ENCODE data around the gene CNP.

Gene CNP

DNA sequence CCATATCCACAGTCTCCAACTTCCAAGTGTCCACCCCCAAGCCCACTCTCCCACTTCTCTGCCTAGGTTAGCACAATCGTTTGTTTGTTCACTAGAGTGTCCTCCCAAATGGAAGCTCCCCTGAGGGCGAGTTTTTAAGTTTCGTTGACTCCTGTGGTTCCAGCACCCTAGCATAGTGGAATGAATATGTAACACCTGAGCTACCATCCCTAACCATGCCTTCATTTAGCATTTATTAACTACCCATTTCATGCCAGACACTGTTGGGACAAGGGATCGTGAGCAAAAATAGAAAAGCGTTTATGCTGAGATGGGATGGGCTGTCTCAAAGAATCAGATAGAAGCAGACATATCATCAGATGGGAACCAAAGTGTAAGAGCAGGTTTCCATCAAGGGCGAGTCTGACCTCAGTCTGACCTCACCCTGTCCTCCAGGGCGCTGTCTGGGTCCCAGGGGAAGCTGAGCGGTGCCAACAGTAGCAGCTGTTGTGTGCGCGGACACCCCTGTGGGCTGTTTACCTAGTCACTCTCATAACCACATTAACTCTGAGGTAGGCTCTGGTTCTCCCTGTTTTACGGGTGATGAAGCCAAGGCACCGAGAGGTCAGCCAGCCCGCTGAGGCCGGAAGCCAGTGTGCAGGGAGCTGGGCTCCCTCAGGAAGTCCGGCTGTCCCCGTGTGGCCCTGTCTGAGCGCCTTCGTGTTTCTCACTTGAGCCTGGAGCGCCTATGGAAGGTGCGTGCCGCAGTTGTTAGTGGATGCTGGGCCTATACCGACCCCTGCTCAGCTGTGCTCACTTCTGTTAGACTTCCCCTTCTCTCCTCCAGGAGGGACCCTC is 6.2 kb downstream of the CNP start:
- DNase-seq = no peak
- no peak for ATAC-seq

DNA sequence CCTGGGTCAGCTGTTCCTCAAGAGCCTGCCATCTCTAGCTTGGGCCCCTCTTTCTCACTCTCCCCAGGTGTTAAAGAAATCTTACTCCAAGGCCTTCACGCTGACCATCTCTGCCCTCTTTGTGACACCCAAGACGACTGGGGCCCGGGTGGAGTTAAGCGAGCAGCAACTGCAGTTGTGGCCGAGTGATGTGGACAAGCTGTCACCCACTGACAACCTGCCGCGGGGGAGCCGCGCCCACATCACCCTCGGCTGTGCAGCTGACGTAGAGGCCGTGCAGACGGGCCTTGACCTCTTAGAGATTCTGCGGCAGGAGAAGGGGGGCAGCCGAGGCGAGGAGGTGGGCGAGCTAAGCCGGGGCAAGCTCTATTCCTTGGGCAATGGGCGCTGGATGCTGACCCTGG is 6.8 kb downstream of the CNP start:
- DNase-seq = no peak
- no peak for ATAC-seq

DNA sequence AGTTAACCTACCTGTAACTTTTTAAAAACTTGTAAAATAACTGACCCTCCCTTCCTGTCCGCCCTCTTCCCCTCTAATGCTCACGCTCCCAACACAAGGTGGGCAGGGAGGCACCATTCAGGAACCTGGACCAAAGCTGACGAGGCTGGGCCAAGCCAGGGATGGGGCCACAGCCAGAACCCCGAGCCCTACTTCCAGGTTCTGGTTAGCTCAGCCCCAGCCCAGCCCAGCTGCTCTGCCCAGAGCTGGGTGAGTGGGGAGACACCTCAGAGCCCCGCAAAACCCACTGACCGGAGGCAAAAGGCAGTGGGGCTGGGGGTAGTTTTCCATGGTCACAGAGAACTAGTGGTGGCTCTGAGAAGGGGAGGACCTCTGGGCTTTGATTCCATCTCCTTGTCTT is 7.4 kb downstream of the CNP start:
- DNase-seq = no peak
- ATAC-seq = no peak

DNA sequence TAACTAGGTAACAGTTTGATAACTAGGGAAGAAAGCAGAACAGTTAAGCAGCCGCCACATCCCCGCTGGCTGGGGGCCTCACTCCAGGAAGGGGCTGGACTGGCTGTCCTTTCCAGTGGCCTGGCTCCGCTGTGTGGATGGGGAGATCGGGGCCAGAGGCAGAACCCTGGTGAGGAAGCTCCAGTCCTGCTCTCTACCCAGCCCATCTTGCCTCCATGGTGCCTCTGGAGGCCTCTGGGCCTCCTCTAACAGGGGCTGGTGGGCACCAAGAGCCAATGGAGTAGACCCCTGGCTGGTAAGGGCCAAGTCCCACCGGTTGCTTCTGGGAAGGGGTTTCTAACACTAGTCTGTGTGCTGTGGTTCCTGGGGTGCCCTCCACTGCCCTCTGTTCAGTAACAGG is 8.1 kb downstream of the CNP start:
- ATAC-seq (no peak), DNase-seq (no peak)

DNA sequence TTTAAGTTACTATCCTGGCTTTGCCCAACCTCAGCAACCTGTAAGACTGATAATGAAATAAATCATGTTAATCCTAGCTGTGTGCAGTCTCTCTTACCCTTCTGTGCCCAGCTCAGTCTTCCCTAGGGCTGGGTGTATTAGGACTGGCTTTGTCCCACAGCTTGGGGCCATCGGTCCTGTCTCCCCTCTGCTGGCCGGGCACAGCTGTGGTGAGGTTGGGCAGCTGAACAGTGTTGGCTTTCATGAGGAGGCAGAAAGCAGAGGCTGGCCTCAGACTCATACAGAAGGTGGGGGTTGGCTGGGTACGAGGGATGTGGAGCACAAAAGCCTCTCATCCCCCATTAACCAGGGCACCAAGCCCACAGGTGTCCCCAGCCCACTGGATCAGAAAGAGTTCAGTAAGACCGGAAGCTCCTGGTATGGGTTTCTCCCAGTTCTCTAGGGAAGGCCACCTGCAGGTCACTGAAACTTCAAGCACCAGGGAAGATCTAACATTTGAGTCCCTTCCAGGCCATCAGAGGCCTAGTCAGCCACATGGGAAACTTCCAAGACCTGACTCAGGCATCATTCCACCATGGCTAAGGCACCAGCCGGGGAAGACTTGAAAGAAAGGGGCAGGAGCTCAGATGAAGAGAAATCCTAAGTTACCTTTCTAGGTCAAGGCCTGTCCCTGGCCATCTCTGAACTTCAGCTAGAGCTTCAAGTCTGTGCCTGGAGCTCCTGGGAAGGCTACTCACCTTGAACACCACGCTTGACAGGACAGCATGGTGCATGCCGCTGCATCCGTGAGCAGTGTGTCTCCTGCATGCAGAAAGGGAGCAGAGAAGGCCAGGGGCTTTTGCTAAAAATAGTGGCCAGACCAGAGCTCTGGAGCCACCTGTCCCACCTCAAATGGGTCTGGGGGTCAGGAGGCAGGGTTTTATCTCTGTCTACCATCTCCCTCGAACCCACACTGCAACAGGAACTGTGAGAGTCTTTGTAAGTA is 8.8 kb downstream of the CNP start:
- no peak for DNase-seq
- no peak for ATAC-seq

DNA sequence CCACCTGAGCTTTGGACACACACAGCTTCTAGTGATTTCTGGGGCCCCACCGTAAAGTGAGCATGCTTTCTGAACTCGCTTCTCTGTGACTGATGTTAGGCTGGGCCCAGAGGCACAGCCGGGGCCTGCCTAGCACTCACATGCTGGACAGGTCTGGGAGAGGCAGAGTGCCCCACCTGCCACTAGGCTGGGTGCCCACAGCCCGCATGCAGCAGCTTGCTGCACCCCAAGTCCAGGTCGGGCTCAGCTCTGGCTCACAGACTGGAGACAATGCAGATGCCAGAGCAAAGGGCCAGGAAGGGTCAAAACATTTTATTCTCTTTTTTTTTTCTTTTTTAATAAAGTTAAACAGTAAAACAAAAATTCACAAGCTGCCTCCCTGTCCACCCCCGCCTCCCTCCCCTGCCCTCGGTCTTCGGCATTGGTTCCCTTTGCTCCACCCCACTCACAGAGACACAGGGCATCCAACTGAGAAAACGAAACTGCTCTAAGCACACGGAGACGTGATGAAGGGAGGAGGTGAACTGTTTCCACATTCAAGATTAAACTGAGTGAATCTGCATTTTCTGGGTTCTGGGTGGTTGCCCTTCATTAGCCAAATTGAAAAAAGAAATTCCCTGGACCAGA is 9.7 kb downstream of the CNP start:
- DNase-seq = no peak
- no peak for ATAC-seq

DNA sequence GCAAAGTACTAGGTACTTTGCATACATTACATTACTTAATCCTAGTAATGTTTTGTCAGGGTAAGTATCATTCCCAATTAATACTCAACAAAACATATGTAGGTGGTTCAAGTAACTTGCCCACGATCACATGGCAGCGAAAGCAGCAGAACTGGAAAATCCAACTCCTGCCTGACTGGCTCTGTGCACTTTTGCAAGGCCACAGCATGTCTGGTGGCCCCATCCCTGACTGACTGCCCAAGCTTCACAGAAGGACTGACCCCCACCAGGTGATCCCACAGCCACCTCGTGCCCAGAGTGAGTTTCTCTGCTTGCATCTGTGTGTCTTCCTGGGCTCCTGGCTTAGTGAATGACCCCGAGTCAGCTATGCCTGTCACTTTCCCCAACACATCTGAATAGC is 11.4 kb downstream of the CNP start:
- ATAC-seq (no peak), DNase-seq (no peak)

DNA sequence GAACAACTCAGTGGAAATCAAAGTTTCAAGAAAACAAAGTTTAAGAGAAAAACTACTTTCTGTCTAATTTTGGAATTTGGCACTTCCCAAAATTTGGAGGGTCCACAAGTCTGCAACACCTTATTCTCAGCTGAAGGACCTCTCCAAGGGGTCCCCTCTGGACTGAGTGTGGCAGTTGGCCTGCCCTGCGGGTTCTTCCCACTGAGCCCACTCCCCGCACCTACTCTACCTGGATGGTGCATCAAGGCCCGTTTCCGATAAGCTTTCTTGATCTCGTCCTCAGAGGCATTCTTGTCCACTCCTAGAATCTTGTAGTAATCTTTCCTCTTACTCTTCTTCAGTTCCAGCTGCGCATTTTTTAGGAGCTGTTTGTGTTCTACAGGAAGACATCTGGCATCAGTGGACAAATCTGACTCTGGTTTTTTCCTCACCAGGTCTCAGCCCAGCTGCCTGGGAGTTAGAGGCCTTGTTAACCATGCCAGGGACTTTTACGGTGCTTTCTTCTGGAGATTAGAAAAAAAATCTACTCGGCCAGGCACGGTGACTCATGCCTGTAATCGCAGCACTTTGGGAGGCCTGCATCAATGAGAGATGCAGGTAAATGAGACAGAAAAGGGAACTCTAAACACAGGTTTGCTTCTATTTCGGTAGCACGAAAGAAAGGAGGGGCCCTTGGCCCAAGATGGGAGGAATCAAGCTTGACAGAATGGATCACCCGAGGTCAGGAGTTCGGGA is 15.6 kb downstream of the CNP start:
- ATAC-seq (no peak), DNase-seq (no peak)

DNA sequence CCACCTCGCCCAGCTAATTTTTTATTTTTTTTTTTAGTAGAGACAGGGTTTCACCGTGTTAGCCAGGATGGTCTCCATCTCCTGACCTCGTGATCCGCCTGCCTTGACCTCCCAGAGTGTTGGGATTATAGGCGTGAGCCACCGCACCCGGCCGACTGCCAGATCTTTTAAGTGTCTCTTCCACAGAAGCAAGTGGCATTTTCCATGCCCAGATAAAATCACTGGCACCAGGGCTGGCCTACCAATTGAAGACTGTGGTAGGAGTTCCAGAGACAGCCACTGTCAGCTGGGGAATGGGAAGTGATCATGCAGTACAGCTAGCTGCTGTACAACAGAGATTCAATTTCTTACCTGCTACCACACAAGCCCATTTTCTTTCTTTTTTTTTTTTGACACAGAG is 17.9 kb downstream of the CNP start:
- DNase-seq = no peak
- no peak for ATAC-seq

DNA sequence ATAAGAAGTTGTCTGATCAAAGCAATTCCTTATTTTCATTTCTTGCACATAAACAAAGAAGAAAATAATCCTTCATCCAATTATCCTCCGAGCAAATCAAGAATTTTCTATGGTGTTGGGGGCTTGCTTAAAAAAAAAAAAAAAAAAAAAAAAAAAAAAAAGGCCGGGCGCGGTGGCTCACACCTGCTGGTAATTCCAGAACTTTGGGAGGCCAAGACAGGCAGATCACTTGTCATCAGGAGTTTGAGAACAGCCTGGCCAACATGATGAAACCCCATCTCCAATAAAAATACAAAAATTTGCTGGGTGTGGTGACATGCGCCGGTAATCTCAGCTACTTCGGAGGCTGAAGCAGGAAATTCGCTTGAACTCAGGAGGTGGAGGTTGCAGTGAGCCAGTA is 19.3 kb downstream of the CNP start:
- ATAC-seq (no peak), DNase-seq (no peak)

DNA sequence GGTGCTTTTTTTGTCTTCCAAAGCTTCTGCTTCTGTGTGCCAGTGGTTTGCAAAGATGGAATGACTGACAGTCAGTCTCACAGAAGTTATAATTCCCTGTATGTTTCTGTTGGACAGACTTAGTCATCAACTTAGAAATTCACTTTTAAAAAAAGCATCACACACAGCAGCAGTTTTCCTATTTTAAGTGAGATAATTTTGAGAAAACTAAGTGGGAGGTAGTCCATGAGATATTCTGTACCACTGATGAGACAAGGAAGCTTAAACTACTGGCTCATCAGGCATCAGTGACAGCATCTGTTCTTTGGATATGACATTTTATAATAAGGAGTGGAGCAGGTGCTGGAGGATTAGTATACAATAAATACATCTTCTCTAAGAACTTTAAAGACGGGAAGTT is 20.0 kb downstream of the CNP start:
- no peak for DNase-seq
- no peak for ATAC-seq

DNA sequence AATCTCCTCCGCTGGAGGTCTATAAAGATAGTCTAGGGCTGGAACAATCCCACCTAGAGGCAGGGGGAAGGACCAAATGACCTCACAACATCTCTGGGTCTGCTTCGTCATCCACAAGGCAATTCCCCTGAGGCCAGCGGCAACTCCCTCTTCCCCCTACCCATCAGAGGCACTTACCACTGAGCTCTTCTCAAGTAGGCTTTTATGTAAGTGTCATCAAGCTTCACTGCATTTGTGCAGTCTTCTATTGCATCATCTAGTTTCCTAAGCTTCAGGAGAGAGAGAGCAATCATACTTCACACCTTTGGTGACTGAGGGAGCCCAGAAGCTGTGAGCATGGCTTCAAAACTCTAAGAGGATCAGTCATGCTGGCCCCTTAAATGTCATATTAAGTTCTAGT is 21.0 kb downstream of the CNP start:
- no peak for DNase-seq
- peak; percentile 90 for ATAC-seq

DNA sequence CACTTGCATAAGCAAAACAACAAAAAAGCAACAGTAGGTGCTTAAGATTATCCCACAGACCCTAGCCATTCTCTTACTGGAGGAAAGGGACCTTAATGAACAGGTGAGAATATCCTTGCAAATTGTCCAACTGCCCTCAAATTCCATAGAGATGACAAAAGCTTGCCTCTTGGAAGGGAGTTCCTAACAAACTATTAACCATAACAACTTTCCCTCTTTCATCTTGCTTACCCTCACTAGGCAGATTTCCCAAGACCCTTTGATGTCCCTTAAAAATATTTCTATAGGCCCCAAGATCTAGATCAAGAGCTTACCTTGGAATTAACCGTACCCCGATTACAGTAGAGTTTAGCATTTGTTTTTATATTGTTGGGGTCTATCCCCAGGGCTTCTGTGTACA is 21.8 kb downstream of the CNP start:
- no peak for DNase-seq
- ATAC-seq = no peak

DNA sequence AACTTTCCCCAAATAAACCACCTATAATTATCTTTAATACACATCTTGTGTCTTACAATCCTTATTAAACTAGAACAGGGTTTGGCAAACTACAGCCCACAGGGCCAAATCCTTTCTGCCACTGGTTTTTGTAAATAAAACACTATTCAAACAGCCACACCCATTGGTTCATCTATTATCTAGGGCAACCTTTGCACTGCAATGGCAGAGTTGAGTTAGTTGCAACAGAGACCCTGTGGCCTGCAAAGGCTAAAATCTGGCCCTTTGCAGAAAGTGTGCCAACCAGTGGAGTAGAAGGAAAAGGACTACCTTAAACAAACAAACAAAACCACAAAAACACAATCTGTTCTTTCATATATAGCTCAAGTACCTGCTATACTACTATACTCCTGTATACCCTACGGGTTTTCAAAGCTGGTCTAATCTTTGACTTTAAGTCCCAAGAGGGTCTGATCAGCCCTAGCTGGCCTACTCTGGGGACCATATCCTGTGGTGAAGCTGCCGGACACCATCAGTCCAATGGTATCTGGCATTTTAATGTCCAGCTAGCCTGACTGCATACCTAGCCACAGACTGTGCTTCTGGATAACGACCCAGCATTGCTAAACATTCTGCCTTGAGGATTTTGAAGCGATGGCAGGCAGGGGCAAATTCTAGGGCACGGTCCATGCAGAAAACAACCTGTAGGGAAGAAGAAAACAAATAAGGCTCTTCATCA is 23.3 kb downstream of the CNP start:
- DNase-seq = no peak
- ATAC-seq = no peak

DNA sequence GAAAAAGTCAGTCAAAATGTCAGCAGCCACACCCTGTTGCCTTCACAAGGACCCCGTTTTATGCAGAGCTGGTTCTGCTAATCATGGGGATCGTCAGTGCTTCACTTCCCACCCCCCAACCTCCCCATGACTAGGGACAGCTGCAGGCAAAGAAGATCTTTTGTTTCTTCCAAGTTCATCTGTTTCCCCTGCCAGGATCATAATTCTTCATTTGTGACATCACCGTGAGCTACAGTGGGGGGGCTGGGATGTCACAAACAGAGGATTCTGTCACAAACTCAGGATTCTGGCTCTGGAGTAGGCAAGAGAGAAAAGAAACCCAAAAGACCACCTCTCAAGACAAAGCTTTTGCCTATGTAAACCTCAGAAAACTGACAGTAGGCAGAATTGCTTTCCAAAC is 26.0 kb downstream of the CNP start:
- DNase-seq (no peak), ATAC-seq (no peak)

DNA sequence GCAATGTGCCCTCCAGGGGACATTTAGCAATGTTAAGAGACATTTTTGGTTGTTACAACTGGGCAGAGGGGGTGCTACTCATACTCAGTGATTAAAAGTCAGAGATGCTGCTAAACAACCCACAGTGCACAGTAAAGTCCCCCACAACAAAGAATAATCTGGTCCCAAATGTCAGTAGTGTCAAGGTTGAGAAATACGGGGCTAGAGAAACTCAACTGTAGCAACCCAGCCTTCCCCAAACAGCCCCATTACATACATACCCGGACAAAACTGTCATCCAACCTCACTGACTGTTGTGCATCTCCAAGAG is 30.2 kb downstream of the CNP start:
- ATAC-seq (peak; percentile 65), DNase-seq (no peak)

DNA sequence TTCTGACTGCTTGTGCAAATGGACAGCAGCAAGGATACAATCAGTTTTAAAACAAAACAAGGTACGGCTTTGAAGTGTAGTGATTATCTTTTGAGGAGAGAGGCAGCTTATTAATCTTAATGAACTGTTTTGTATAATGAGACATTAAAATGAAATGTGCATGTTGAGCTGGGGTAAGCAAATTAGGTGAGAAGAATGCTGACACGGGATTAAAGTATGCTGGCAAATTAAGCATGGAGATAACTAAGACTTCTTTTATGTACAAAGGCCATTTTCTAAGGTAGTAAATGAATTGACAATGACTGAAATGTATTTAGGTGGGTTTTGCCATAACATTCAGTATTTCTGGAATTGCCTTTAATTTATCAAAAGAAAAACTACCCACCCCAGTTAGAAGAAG is 31.9 kb downstream of the CNP start:
- ATAC-seq = no peak
- DNase-seq = no peak

DNA sequence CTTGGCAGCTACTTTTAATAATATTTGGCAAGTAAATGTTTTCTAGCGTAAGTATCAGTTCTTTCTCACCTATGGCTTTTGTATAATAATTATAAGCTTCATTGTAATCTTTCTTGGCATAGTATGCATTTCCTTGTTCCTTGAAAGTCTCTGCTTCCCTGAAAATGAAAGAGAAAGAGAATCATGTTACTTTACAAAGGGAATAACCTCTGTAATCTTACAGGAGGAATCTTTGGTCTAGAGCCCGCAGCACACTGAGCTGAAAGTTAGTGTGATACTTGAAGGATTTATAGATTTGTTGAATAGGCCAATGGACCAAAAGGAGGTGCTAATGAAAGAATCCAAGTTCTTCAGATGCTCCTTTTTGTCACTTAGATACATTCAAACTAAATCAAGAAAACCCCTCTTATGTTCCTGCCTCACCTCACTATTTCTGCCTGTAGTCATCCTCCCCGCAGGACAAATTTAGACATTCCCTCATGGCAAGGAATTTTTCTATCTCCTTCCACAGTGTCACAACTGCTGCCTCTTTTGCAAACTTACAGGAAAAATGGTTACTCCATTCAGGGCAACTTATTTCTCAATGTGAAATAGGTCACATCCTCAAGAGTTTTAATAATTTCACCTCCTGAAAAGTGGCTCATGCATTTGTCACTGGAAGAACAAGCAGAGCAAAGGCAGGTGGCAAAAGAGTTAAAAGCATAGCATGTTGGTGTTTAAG is 34.0 kb downstream of the CNP start:
- ATAC-seq = no peak
- DNase-seq = no peak

DNA sequence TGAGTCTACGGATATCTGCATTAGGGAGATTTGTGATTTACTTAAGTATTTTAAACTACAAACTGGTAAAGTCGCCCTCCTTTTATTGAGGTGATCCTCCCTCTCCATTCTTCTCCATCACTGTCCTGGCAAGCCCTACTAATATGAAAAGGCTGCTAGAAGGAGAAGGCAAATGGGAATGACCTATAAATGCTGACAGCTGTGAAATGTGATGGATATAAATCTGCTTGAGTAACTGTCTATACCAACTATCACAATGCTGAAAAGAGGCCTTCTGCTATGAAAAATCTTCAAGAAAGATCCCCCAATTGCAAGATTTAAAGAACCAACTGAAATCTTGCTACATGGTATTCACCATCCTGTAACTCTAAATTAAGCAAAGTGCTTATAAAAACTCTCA is 35.1 kb downstream of the CNP start:
- no peak for ATAC-seq
- DNase-seq = no peak

DNA sequence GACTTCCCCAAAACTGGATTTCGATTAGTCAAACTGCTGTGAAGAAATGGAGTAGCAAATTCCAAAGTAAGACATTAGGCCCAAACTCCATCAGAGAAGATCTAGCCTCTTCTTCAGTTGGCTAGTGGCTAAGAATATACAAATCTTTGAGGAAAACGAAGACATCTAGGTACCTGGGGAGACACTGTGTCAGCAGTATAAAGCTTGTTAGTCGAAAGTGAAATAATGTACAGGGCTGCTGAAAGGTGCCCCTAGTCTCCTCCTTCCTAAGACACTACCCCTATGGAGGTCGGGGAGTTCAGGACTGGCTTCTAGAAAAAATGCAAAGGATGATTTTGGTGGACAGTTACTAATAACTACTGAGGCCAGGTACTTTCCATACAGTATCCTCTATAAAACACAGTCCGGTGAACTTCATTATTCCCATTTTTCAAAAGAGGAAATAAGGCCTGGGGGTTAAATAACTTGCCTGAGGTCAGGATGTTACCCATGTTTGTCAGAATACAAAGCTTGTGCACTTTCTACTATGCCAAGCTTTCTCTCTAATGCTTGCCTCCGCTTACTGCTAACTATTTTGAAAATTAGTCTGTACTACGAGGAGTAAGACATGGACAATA is 35.7 kb downstream of the CNP start:
- DNase-seq (no peak), ATAC-seq (no peak)

All from stimulated activated naive CD8-positive, alpha-beta T cell treated with anti-CD3 and anti-CD28 coated beads, Interleukin-15, Interleukin-2, amounts not matched to agents 100 U/mL and 50 U/mL, for 24 hours (primary cell).